SK-N-SH (cell line): ENCODE results near the gene PTPN13.

Experiments
- RCOR1 ChIP-seq: fragments of 150-350 bp; IDR thresholded peaks from 2 replicates; pipeline ENCODE4 v1.6.1; 2017; ENCODE audit warnings: antibody characterized with exemption, low read length
- SIN3A ChIP-seq: IDR thresholded peaks from 2 replicates; pipeline ENCODE4 v1.6.1; 2012; ENCODE audit warnings: low read depth, mild to moderate bottlenecking, low read length, moderate library complexity, borderline replicate concordance
- TF ChIP-seq, protein P1 (sequence below): fragments of 200-600 bp; sonication (generic); IDR thresholded peaks from 2 replicates; pipeline ENCODE4 v1.6.1; 2017; ENCODE audit warnings: antibody characterized with exemption, mild to moderate bottlenecking, moderate library complexity

DNA sequence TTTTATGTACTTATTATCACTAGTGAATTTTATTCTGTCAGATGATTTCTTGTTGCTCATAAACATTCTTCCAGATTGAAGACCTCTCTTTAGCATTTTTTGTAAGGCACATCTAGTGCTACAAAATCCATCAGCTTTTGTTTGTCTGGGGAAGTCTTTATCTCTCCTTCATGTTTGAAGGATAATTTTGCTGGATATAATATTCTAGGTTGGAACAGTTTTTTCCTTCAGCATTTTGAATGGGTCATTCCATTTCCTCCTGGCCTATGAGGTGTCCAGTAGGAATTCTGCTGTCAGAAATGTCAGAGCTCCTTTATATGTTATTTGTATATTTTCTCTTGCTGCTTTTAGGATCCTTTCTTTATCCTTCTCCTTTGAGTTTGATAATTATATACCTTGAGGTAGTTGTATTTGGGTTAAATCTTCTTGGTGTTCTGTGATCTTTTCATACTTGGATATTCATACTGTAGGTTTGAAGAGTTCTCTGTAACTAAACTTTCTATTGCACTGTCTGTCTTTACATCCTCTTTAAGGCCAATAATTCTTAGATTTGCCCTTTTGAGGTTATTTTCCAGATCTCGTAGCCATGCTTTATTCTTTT is 58.3 kb downstream of the PTPN13 start:
- TF ChIP-seq, protein P1, sequence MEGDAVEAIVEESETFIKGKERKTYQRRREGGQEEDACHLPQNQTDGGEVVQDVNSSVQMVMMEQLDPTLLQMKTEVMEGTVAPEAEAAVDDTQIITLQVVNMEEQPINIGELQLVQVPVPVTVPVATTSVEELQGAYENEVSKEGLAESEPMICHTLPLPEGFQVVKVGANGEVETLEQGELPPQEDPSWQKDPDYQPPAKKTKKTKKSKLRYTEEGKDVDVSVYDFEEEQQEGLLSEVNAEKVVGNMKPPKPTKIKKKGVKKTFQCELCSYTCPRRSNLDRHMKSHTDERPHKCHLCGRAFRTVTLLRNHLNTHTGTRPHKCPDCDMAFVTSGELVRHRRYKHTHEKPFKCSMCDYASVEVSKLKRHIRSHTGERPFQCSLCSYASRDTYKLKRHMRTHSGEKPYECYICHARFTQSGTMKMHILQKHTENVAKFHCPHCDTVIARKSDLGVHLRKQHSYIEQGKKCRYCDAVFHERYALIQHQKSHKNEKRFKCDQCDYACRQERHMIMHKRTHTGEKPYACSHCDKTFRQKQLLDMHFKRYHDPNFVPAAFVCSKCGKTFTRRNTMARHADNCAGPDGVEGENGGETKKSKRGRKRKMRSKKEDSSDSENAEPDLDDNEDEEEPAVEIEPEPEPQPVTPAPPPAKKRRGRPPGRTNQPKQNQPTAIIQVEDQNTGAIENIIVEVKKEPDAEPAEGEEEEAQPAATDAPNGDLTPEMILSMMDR, result no peak
- TF ChIP-seq SIN3A (no peak), RCOR1 (no peak)
